GM10847 (cell line): Measurements from ENCODE around the gene GLOD4.

Experiments
- POLR2A ChIP-seq: IDR thresholded peaks from 2 replicates; pipeline ENCODE4 v1.6.1; 2011; ENCODE audit not compliant: insufficient read length; ENCODE audit errors: extremely low read depth

Gene GLOD4

GRCh38 chr17:788551-788950 is 6.5 kb upstream of the GLOD4 start:
- no peak for TF ChIP-seq POLR2A

GRCh38 chr17:787641-788221 is 5.7 kb upstream of the GLOD4 start:
- TF ChIP-seq POLR2A, result no peak

- TF ChIP-seq POLR2A, result no peak
These were observed 2.1 kb upstream of the GLOD4 start for GRCh38 chr17:784143-784542.

GRCh38 chr17:778096-778495 is 4.0 kb downstream of the GLOD4 start:
- no peak for TF ChIP-seq POLR2A

- no peak for TF ChIP-seq POLR2A
These were observed 7.8 kb downstream of the GLOD4 start for GRCh38 chr17:774313-774584.

GRCh38 chr17:773467-774312 is 8.4 kb downstream of the GLOD4 start:
- TF ChIP-seq POLR2A, result no peak

GRCh38 chr17:773016-773415 is 9.1 kb downstream of the GLOD4 start:
- TF ChIP-seq POLR2A, result no peak

- TF ChIP-seq POLR2A, result no peak
These were observed 15.0 kb downstream of the GLOD4 start for GRCh38 chr17:767076-767475.

GRCh38 chr17:760371-760770 is 21.7 kb downstream of the GLOD4 start:
- no peak for TF ChIP-seq POLR2A

- no peak for TF ChIP-seq POLR2A
These were observed 22.1 kb downstream of the GLOD4 start for GRCh38 chr17:759964-760363.

GRCh38 chr17:753418-753817 is 28.7 kb downstream of the GLOD4 start:
- no peak for TF ChIP-seq POLR2A

GRCh38 chr17:752620-753219 is 29.4 kb downstream of the GLOD4 start:
- no peak for TF ChIP-seq POLR2A

- peak; percentile 65 for TF ChIP-seq POLR2A
These were observed 30.0 kb downstream of the GLOD4 start, which contains the start of gene GEMIN4 for GRCh38 chr17:752002-752619. Gene GEMIN4, minus strand, starts transcription at chr17:752264. Its CDS starts 122 bp downstream, at chr17:752142.

- TF ChIP-seq POLR2A, result no peak
These were observed 30.6 kb downstream of the GLOD4 start for GRCh38 chr17:751269-752001.

GRCh38 chr17:750431-751037 is 31.5 kb downstream of the GLOD4 start:
- no peak for TF ChIP-seq POLR2A

- TF ChIP-seq POLR2A, result no peak
These were observed 35.1 kb downstream of the GLOD4 start for GRCh38 chr17:746783-747629.
